ENCODE measurements around the gene RNF41. TPM values are rescaled to one million over a fixed set of nuclear protein-coding genes. Genes with fewer than 3 reads are reported as not detected.
"Not testable (repeated sequence)": the region's sequence is repeated elsewhere in the genome, so short reads cannot be mapped to it uniquely, and the experiment has no call there.

RNF41 gene
- polyA plus RNA-seq (2013, experiment 1 of 2; ENCODE audit: insufficient read length) = 65.1 TPM
- polyA plus RNA-seq (2013, experiment 2 of 2; ENCODE audit: insufficient read length) = 66.5 TPM

DNA sequence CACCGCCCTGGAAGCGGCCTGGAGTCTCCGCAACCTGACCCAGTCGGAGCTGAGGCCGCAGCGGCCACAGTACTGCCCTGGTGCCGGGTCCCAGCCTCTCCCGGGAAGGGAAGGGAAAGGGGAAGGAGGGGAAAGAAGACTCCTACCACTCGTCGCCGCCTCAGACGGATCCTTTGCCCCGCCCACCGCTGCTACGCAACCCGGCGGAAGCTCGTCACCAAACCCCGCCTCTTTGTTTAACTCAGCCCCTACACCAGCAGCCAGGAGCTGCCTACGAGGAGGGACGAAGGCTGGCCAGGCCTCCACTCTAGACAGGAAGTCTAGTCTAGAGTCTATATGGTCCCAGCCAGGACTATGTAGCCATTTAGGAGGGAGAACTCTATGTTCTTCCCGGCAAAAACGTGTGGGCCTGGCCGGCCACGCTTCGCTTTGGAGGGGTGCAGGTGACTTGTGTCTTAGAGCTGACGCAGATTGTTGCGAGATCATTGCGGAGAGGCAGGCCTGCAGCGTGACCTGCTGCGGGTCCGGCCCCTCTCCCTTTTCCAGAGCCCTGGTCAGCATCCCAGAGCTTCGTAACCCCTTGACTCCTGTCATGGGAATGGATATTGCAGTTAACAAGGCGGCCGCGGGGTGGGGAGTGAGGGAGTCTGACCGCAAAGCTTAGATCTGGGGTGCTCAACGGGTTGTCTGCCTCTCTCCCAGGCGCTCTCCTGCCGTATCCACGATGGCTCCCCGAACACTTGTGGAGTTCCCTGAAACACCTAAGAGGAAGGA is at the start of gene RNF41:
Gene RNF41 (minus strand): TSS at position 166 of the 774 bp plus-strand sequence. CDS start 7,875 bp downstream, outside the sequence.
- DNase-seq = peak; percentile 98

DNA sequence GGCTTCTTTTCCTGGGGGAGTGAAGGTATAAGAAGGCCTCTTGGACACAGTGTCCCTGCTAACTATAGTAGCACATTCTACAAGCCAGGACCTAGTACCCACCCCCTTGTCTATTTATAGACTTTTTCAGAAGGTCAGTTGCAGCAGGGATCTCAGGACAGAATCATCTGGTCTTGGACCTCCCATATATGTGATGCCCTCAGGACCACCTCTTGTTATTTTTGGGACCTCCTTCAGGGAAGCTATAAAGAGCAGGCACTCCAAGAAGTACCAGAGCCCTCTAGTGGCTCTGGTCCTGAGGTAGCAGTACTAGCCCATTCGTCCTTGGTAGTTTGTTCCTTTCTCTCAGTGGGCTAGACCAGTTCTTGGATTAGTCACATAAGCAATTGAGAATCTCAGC is 49.3 kb upstream of the RNF41 start:
- DNase-seq = peak; percentile 30

DNA sequence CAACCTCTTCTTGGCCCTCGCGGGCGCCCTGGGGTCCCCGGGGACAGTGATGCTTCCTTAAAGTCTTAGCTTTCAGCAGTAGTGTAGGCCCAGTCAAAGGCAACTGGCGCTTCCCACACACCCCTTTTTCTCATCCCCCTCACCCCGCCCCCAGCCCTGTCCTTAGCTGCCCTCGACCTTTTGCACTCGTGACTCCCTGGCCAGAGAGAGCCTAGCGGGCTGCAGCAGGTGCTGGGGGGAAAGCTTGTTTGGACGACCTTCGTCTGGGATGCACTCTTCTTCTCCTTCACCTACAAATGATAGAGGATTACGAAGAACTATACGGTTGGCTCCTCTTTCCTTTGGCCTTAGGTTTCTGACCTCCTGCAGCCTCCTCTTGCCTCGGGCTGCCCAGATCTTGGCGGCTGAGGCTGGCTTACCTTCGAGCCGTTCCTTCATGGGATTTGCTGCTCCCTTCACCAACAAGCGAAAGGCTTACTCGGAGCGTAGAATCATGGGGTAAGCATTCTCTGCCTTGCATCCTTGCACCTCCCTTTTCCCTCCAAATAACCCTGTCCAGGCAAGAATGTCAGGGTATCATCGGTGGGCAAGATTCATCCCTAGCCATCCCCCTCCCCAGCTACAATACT is 45.8 kb upstream of the RNF41 start:
- no peak for DNase-seq

DNA sequence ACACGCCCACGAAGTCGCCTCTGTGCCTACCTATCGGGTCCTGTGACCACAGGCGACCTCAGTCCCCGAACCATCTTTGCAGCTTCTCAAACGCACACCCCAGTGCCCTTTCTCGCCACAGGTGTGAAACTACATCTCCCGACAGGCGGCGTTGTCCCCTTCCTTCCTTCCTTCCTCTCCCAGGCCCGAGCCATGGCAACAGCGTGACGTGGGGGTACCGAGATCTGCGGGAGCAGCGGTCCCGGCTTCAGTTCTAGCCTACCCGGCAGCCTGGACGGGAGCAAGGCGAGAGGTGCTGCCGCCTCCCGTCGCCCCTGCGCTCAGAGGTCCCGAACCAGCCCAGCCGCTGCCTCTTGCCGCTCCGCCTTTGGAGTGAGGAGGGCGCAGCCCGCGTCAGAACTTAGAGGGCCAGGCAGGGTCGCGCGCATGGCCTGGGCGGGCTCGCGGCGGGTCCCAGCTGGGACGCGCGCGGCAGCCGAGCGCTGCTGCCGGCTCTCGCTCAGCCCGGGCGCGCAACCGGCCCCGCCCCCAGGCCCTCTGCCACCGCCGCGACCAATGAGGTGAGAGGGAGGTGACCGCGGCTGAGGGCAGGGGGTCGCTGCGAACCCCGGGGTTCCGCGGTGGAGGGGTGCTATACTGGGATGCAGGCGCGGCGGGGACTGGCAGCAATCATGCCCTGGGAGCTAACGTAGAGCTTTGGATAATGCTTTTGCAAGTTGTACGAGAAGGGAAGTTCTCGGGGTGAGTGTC is 45.1 kb upstream of the RNF41 start, which contains the start of gene COQ10A:
Gene COQ10A (plus strand): TSS at position 250 of the 750 bp plus-strand sequence. CDS start 177 bp downstream, at position 427.
- peak; percentile 85 for DNase-seq

DNA sequence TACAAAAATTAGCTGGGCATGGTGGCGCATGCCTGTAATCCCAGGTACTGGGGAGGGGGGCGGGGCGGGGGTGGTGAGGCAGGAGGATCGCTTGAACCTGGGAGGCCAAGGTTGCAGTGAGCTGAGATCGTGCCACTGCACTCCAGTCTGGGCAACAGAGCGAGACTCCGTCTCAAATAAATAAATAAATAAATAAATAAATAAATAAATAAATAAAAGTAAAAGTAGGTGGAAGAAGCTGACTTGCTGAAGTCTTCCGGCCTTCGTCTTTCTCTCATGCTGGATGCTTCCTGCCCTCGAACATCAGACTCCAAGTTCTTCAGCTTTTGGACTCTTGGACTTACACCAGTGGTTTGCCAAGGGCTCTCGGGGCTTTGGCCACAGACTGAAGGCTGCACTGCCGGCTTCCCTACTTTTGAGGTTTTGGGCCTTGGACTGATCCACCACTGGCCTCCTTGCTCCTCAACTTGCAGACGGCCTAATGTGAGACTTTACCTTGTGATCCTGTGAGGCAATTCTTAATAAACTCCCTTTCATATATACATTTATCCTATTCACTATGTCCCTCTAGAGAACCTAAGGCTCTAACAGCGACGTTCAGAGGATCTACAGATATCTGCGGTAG is 44.5 kb upstream of the RNF41 start:
- not testable (repeated sequence) for DNase-seq

DNA sequence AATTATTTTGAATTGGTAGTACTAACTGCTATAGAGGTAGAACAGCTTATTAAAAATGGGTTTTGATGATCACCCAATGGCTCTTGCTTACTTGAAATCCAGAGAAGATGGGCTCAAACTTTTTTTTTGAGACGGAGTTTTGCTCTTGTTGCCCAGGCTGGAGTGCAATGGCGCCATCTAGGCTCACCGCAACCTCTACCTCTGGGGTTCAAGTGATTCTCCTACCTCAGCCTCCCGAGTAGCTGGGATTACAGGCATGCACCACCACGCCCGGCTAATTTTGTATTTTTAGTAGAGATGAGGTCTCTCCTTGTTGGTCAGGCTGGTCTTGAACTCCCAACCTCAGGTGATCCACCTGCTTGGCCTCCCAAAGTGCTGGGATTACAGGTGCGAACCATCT is 41.2 kb upstream of the RNF41 start:
- DNase-seq = not testable (repeated sequence)

DNA sequence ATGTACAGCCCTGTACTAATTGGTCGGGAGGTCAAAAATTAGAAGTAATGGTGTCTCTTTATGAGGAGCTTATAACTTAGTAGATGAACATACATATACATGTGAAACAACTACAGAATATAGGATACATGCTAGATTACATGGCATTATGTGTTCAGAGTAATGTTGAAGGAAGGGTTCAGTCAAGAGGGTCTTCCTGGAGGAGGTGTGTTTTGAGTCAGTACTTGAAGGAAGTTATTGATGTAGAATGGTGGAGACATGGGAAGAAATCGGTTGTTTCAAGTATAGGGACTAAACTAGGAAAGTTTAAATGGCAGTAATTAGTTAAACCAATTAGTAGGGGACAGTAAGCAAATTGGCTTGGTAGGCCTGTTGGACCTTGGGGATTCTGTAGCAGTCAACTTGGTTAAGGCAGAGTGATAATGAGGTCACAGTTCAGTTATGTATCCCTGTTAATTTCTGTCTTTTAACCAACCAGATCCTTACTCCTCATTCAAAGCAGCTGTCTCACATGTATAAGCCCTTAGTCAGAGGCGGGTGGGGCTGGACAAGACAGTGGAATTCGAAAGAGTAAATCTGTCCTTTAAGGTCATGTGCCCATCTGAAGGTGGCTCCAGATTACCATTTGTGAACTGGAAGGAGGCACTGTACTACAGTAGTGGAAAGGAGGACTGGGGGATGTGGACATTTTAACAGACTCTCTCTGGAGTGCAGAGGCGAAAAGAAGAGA is 39.9 kb upstream of the RNF41 start:
- peak; percentile 87 for DNase-seq

DNA sequence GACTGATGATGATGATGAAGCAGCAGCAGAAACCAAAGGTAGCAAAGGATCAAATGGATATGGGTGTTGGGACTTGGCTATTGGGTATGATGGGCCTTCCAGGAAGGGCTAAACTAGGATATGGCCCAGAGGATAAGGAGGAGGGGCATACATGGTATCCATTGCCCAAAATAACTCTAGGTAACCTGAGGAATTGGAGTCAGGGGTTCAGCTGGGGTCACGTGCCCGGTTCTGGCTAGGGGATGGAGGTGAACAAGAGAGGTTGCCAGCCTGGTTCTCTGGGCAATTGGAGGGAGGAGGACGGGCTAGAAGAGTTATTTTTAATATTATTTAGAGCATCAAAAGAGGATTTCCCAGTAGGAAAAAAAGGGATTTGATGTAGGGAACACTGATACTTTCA is 39.2 kb upstream of the RNF41 start:
- no peak for DNase-seq

DNA sequence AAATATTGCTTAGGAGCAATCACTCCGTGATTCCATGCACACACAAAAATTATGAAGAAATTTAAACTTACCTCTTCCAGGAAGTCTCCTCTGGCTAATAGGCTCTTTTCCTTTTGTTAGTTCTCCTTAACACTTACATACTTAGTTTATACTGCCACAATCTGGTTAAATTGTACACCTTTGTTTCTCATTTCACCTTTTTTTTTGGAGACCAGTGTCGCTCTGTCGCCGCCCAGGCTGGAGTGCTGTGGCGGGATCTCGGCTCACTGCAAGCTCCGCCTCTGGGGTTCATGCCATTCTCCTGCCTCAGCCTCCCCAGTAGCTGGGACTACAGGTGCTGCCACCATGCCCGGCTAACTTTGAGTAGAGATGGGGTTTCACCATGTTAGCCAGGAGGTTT is 38.7 kb upstream of the RNF41 start:
- DNase-seq = no peak

DNA sequence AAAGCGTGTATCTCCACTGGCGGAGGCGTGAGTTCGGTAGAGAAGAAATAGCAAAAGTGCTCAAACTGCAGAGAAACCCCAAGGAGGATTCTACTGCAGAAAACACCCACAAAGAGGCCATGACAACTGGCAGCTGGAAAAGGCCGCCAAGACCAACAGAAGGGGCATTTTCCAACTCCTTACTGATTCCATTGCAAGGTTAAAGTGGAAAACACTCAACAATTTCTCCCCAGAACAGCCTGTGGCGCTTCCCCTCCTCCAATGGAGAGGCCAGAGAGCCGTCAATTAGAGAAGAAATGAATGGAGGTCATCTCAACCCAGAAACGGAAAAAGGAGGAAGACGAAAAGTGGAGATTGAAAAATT is 37.1 kb upstream of the RNF41 start:
- DNase-seq = no peak

DNA sequence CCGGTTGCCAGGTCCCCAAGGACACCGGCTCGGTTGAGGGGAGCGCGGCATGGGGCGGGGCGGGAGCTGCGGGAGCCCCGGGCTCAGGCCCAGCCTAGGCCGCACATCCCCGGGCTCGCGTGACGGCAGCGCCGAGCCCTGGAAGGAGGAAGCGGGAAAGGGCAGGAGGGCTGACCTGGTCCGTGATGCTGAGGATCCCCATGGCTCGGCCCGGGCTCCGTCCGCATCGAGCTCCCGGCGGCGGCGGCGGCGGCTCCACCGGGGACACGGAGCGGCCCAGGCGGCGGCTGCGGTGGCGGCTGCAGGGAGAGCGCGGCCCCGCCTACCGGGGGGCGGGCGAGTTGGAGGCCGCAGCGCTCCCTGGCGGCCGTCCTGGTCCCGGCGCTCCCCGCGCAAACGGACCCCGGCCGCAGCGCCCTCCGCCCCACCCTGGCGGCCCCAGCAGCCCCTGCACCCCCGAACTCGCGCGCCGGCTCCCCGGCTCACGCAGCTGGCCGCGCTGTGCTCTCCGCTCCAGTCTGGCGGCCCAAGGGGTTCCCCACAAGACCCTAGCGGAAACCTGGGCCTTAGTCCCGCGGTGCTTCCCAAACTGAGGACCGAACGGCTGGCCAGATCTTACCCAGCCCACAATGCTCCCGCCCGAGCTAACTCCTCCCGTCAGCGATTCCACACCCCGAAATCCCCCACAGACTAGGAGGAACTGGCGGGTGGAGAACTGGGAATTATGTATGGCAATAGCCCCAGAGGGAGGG is 36.5 kb upstream of the RNF41 start, which contains the start of gene ANKRD52:
Gene ANKRD52 (minus strand): TSS at position 317 of the 752 bp plus-strand sequence. CDS start 115 bp downstream, at position 202.
- peak; percentile 80 for DNase-seq

DNA sequence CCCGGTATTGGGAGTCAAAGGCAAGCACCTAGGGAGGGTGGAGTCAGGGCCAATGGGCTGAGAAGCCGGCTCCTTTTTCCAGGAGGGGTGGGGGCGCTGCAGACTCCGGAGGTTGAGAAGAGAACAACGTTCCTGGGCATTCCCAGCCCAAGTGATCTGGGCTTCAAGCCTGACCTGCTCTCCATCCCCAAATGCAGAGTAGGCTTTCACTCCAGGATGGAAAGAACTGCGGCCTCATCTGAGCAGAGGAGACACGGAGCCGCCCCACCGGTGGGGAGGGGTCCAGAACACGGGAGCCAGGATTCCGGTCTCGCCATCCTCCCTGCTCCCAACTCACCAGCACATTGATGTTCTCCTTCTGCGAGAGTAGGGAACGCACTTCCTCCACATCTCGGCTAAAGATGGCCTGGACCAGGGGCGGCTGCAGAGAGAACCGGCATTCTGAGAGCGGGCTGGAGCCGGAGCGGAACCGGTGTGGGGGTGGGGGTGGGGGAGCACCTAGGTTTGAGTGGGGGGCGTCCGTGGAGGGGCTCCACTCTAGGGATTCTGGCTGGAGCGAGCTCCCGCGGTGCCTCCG is 35.9 kb upstream of the RNF41 start:
- DNase-seq = peak; percentile 21

DNA sequence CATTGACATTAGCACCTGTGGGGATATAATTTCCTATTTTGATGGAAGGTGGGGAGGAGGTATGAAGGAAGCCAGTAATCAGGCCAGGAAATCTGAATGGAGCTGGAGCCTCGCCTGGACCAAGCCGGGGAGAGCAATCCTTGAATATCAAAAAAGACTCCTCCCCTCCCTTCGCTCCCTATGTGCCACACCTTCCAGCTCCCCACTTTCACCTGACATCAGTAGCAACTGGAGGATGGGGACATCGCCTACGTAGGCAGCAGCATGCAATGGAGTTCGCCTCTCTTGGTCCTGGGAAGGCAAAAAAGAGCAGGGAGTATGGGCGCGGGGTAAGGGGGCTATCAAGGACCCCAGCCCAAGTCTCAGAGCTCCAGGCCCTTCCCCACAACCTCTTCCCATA is 35.3 kb upstream of the RNF41 start:
- no peak for DNase-seq

DNA sequence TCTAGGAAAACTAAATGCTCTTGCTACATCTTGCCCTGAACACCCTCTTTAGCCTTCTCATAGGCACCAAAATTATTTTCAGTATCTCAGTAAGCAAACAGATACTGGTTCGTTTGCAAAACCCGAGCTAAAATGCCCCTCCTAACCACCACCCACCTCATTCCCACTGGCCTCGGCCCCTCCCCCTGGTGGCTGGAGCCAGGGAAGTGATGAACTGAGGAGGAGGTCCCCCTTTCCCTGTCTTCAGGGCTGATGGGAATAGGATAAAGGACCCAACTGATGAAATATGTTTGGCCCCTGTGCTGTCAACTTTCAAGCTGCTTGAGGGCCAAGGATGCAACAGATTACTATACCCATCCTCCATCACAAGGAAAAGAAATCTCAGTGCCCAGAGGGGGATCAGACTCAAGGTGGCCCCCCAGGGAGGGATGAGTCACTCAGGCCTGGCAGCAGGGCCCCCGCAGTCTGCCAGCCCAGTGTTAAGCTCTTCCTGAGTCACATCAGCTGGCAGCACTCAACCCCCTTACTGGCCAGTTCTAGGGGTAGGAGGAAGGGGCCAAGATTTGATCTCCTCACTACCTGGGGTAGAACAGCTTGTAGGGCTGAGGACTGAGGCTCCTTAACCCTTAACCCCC is 34.7 kb upstream of the RNF41 start:
- peak; percentile 28 for DNase-seq

DNA sequence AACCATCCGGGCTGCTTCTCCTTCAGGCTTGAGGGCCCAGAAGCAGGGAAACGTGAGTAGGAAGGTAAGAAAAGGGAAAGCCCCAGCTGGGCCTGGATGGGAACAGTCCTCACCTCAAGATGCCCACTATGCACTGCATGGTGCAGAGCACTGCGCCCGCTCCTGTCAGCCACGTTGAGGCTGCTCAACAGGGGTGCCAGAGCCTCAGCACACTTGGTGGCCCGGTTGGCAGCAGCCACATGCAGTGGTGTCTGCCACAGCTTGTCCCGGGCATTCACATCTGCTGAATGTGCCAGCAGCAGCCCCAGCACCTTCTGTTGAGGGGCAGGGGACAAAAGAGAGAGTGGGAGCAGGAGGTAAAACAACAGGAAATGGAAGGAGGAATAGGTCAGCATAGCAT is 33.9 kb upstream of the RNF41 start:
- no peak for DNase-seq

DNA sequence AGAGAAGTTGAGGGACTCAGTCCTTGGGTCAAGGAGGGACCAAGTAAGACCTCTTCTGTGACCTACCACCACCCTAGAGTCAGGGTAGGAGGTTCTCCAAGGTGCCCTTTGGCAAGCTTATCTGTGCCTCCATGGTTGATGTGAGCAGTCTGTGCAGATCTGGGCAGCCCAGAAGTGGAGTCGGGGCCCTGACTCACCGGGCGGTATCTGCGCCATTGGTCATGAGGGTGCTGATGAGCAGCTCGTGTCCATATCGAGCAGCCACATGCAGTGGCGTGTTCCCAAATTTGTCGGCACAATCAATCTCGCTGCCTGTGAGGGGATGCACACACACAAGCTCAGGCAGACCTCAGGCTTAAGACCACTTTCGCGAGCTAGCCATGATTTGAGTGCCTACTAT is 31.4 kb upstream of the RNF41 start:
- no peak for DNase-seq

DNA sequence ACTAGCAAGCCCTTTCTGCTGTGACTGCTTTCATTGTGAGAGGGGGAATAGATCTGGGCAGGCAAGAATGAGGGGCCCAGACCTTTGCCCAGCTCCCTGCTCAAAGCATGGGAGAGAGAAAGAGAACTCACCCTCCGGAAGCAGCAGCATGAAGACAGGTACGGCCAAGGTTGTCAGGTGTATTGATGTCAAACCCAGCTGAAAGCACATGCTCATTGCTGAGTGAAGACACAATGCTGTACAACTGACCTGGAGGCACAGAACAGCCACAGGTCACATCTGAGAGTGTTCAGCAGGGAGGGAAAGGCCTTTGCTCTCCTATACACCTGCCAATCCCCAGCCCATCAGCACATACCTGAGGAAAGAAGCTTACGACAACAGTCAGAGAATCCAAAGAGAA is 30.9 kb upstream of the RNF41 start:
- DNase-seq = no peak

DNA sequence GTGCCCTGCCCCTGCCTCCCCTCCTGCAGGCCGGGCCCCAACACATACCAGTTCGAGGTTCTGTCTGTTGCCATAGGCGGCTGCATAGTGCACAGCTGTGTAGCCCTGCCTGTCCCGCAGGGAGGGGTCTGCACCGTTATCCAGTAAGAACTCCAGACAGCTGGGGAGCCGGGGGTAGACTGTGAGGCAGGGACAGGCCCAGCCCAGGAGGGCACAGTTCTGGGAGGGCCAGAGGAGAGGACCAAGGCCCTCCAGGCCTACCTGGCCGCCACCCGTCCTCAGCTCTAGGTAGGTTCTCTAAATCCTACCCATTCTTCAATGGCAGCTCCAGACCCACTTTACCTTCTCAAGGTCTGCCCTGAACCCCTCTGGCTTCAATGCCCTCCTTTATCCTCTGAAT is 27.0 kb upstream of the RNF41 start:
- no peak for DNase-seq

DNA sequence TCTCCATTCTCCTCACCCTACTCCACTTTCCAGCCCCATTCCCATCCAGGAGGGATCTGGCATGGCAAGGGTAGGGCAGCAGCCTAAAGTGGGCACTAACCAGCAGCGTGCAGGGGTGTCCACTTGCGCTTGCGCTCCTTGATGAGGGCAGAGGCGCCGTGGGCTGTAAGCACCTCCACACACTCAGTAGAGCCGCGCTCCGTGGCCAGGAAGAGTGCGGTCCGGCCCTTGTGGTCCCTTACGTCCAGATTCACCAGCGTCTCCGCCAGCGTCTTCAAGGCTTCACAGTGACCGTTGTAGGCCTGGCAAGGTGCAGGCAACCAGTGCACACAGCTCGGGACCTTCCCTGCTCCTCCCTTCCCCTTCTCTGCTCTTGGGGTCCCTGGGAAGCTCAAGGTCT is 26.2 kb upstream of the RNF41 start:
- no peak for DNase-seq

DNA sequence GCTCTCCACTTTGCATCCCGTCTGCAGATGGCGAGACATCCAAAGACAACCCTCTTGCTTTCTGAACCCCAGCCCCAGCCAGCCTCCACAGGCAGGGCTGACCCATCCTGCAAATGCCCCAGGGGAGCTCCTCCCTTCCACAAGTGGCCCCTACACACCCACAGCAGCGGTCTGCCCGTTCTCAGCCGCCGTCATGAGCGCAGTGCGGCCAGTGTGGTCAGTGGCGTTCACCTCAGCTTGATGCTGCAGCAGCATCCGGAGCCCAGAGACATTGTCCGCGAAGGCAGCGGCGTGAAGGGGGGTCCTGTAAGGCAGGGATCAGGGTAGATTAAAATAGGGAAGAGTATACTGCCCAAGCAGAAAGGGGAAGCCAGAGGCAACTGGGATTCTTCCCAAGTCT is 22.8 kb upstream of the RNF41 start:
- DNase-seq = no peak
